LNCaP clone FGC (cell line): Measurements from ENCODE around the gene PIAS3.
A peak's percentile ranks its signal among the peaks of the same experiment; 100 is the strongest.
"Not testable (repeated sequence)": the region's sequence is repeated elsewhere in the genome, so short reads cannot be mapped to it uniquely, and the experiment has no call there.

Experiments used
- DNase-seq: peaks from one replicate; pipeline ENCODE4 v3.0.0-alpha.2; 2011; ENCODE audit warnings: low read depth
- H3K4me3 ChIP-seq: 2 replicates; pipeline ENCODE4 v1.5.1; 2011; ENCODE audit warnings: mild to moderate bottlenecking, low read depth, low read length, control low read depth
- CTCF ChIP-seq: IDR thresholded peaks from 2 replicates; pipeline ENCODE4 v1.5.1; 2012; ENCODE audit warnings: mild to moderate bottlenecking; ENCODE audit not compliant: control insufficient read depth, insufficient read depth; ENCODE audit errors: extremely low read depth

Gene PIAS3

GRCh38 chr1:145823565-145824498 is 35.0 kb downstream of the PIAS3 start, which contains the start of the genes POLR3C and RNF115:
TSS of gene POLR3C (plus strand) at chr1:145824200. CDS start at chr1:145825777, 1,577 bp downstream.
TSS of gene RNF115 (minus strand) at chr1:145824095. CDS start at chr1:145823873, 222 bp downstream.
- TF ChIP-seq CTCF: no peak
- DNase-seq: peak; percentile 57
- H3K4me3 ChIP-seq: peak within 1 kb of the TSS; percentile 61

- not testable (repeated sequence) for DNase-seq, H3K4me3 ChIP-seq
Measured at GRCh38 chr1:145822779-145823331, 36.0 kb downstream of the PIAS3 start.

- not testable (repeated sequence) for DNase-seq, H3K4me3 ChIP-seq
Measured at GRCh38 chr1:145818095-145818494, 40.8 kb downstream of the PIAS3 start.

- not testable (repeated sequence) for H3K4me3 ChIP-seq, DNase-seq
Measured at GRCh38 chr1:145812977-145813810, 45.7 kb downstream of the PIAS3 start.

GRCh38 chr1:145806844-145807243 is 52.0 kb downstream of the PIAS3 start:
- TF ChIP-seq CTCF: no peak
- DNase-seq: no peak
- H3K4me3 ChIP-seq: no peak overlapping the region

GRCh38 chr1:145806408-145806807 is 52.5 kb downstream of the PIAS3 start:
- DNase-seq: no peak
- TF ChIP-seq CTCF: no peak

GRCh38 chr1:145805057-145805456 is 53.8 kb downstream of the PIAS3 start:
- no peak for TF ChIP-seq CTCF
- no peak for DNase-seq
- no peak overlapping the region for H3K4me3 ChIP-seq

More at GRCh38 chr1:145806408-145806807, 52.5 kb downstream of the PIAS3 start:
- H3K4me3 ChIP-seq: no peak overlapping the region
